ENCODE measurements around the gene P2RX7. TPM values are rescaled to one million over a fixed set of nuclear protein-coding genes. Genes with fewer than 3 reads are reported as not detected.

P2RX7 gene
- polyA plus RNA-seq, 3 donors = 12.3 to 66.3 (median 20.5) TPM

DNA sequence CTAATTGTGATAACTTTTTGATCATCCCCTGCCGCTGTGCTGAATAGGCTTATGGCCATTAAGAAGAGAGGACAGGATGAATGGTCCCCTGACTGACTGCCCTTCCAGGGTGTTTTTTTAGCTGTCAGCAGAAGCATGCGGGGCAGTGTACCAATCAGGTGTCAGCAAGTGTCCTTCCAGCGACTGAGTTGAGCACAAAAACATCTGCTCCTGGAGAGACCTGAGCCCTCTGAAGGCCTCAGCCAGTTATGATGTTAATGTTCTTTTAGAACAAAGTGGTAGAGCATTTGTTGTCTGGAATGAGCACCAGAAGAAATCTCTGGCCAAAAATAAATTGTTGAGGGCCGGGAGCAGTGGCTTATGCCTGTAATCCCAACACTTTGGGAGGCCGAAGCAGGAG, 37.5 kb downstream of the P2RX7 start:
- TF ChIP-seq CTCF (IDR thresholded peaks at IDR 0.05) = no peak
- Histone ChIP-seq H3K79me2 (ENCODE audit: insufficient read depth, low read length) (no peaks in the 10 kb centered on the region), H2AFZ (ENCODE audit: insufficient read depth, low read depth, low read length, poor library complexity, severe bottlenecking) (no peak overlapping the region), H3K4me3 (replicated peaks in 1 of 3; ENCODE audit: low read depth in 2 of 3, low read length in 3 of 3) (no peak overlapping the region), H3K27me3 (ENCODE audit: control insufficient read depth in 2 of 2, insufficient read depth in 2 of 2, low read length in 2 of 2) (no peaks in the 10 kb centered on the region), H3K4me1 (ENCODE audit: control insufficient read depth in 1 of 2, insufficient read depth in 2 of 2, low read length in 2 of 2) (peaks cover 16 to 21% of the 10 kb centered on the region in 2 donors), H3K4me2 (replicated peaks; ENCODE audit: extremely low read depth, low read length, poor library complexity, severe bottlenecking) (no peak overlapping the region), H3K9ac (ENCODE audit: insufficient read depth, low read length, poor library complexity, severe bottlenecking) (no peak overlapping the region), H3K36me3 (replicated peaks in 1 of 2; ENCODE audit: control insufficient read depth in 1 of 2, insufficient read depth in 2 of 2, low read length in 2 of 2) (peaks cover 58 to 97% of the 10 kb centered on the region in 2 donors), H3K27ac (ENCODE audit: low read depth in 1 of 2, low read length in 2 of 2) (peak overlapping the region in 1 of 2 donors; percentile 3), H4K20me1 (ENCODE audit: insufficient read depth, low read length) (no peaks in the 10 kb centered on the region), H3K9me3 (replicated peaks in 1 of 2; ENCODE audit: control insufficient read depth in 1 of 2, insufficient read depth in 1 of 2, low read length in 2 of 2) (no peaks in the 10 kb centered on the region)
- H3K9me3 Mint-ChIP-seq = no peaks in the 10 kb centered on the region
- no peak overlapping the region for H3K4me3 Mint-ChIP-seq
- H3K4me1 Mint-ChIP-seq = peaks cover 33% of the 10 kb centered on the region
- intact Hi-C loops (cut with micrococcal nuclease) = no loop called here
- 97% methylated on average over 4 of the region's 5 CpGs for WGBS (ENCODE audit: insufficient coverage)
- DNase-seq = no peak
- peak overlapping the region in 3 of 7 donors; percentile 33 to 77 (median 42) for H3K27ac Mint-ChIP-seq
- no peaks in the 10 kb centered on the region for H3K27me3 Mint-ChIP-seq (ENCODE audit: low read depth in 3 of 3)
- H3K36me3 Mint-ChIP-seq = peaks cover 79 to 94% of the 10 kb centered on the region in 2 donors

DNA sequence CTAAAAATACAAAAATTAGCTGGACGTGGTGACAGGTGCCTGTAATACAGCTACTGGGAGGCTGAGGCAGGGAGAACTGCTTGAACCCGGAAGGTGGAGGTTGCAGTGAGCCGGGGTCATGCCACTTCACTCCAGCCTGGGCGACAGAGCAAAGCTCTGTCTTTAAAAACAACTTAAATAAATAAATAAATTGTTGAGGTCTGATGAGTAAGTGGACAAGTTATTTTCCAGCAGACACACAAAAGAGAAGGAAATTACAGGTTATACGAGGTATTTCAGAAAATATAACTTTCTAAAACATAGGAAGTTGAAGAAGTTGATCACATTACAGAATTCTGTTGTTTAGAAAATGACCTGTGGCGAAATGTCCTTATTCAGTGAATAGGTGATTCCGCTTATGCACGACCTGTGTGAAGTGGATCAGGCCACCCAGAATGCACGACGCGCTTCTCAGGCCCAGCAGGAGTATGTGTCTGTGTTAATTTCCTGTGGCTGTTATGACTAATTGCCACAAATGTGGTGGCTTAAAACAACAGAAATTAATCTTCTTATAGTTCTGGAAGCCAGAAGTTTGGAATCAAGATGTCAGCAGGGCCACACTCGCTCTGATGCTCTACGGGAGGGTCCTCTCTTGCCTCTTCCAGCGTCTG, 38.1 kb downstream of the P2RX7 start:
- H3K9me3 ChIP-seq (replicated peaks in 1 of 2; ENCODE audit: control insufficient read depth in 1 of 2, insufficient read depth in 1 of 2, low read length in 2 of 2) = no peaks in the 10 kb centered on the region
- peaks cover 39% of the 10 kb centered on the region for H3K4me1 Mint-ChIP-seq
- H3K4me3 ChIP-seq (replicated peaks in 1 of 3; ENCODE audit: low read depth in 2 of 3, low read length in 3 of 3) = no peak overlapping the region
- no peak for TF ChIP-seq CTCF (IDR thresholded peaks at IDR 0.05)
- peak overlapping the region in 4 of 7 donors; percentile 13 to 77 (median 74) for H3K27ac Mint-ChIP-seq
- intact Hi-C loops (cut with micrococcal nuclease) = no loop called here
- DNase-seq = no peak
- H3K4me2 ChIP-seq (replicated peaks; ENCODE audit: extremely low read depth, low read length, poor library complexity, severe bottlenecking) = no peak overlapping the region
- peaks cover 76 to 90% of the 10 kb centered on the region in 2 donors for H3K36me3 Mint-ChIP-seq
- no peaks in the 10 kb centered on the region for H3K79me2 ChIP-seq (ENCODE audit: insufficient read depth, low read length)
- no peak overlapping the region for H3K4me3 Mint-ChIP-seq
- H3K27ac ChIP-seq (ENCODE audit: low read depth in 1 of 2, low read length in 2 of 2) = peak overlapping the region in 1 of 2 donors; percentile 62
- peaks cover 52 to 92% of the 10 kb centered on the region in 2 donors for H3K36me3 ChIP-seq (replicated peaks in 1 of 2; ENCODE audit: control insufficient read depth in 1 of 2, insufficient read depth in 2 of 2, low read length in 2 of 2)
- peaks cover 0 to under 1% (median 0%) of the 10 kb centered on the region in 3 donors for H3K27me3 Mint-ChIP-seq (ENCODE audit: low read depth in 3 of 3)
- no peaks in the 10 kb centered on the region for H4K20me1 ChIP-seq (ENCODE audit: insufficient read depth, low read length)
- peaks cover 22 to 27% of the 10 kb centered on the region in 2 donors for H3K4me1 ChIP-seq (ENCODE audit: control insufficient read depth in 1 of 2, insufficient read depth in 2 of 2, low read length in 2 of 2)
- no peak overlapping the region for H2AFZ ChIP-seq (ENCODE audit: insufficient read depth, low read depth, low read length, poor library complexity, severe bottlenecking)
- WGBS (ENCODE audit: insufficient coverage) = 54% methylated on average over 7 of the region's 14 CpGs
- H3K9ac ChIP-seq (ENCODE audit: insufficient read depth, low read length, poor library complexity, severe bottlenecking) = no peak overlapping the region
- no peaks in the 10 kb centered on the region for H3K9me3 Mint-ChIP-seq
- H3K27me3 ChIP-seq (ENCODE audit: control insufficient read depth in 2 of 2, insufficient read depth in 2 of 2, low read length in 2 of 2) = no peaks in the 10 kb centered on the region
